Ovary (tissue), 9 donors: ENCODE measurements around the gene SYPL1. TPM values are rescaled to one million over a fixed set of nuclear protein-coding genes. Genes with fewer than 3 reads are reported as not detected.

Experiments
- DNase-seq, 5 donors: peaks; one replicate each; pipeline ENCODE4 v3.0.0-alpha.2; 2019 to 2020
- H3K27ac ChIP-seq, 2 donors: fragments of 200-600 bp; one replicate each; pipeline versions ENCODE4 v1.5.1 to v1.8.0; 2019 to 2022
- H3K27me3 ChIP-seq: fragments of 200-600 bp; one replicate; pipeline ENCODE4 v1.8.0; 2022
- H3K36me3 ChIP-seq: fragments of 200-600 bp; sonication (generic); one replicate; pipeline ENCODE4 v1.5.1; 2019
- H3K4me1 ChIP-seq: one replicate; pipeline ENCODE4 v1.8.1; 2013; ENCODE audit warnings: mild to moderate bottlenecking, moderate library complexity; ENCODE audit not compliant: insufficient read depth
- H3K4me3 ChIP-seq: fragments of 200-600 bp; sonication (generic); one replicate; pipeline ENCODE4 v1.5.1; 2017
- H3K9me3 ChIP-seq, 2 donors: fragments of 200-600 bp in 1 of 2; sonication (generic) in 1 of 2; one replicate each; pipeline versions ENCODE4 v1.5.1 to v1.8.1; 2013 to 2019; ENCODE audit warnings: mild to moderate bottlenecking in 1 of 2, moderate library complexity in 1 of 2
- EP300 ChIP-seq: sonication (generic); formaldehyde crosslinking; IDR thresholded peaks from one replicate; pipeline ENCODE4 v1.6.1; 2017; ENCODE audit warnings: antibody characterized with exemption
- POLR2A ChIP-seq: fragments of 450-650 bp; IDR thresholded peaks from one replicate; pipeline ENCODE4 v1.6.1; 2017; ENCODE audit warnings: antibody characterized with exemption, mild to moderate bottlenecking, moderate library complexity
- WGBS, 3 donors: extraction: QIAGEN DNeasy Blood & Tissue Kit in 1 of 3; methylation state at CpG; one replicate each; pipeline versions ENCODE4 v1.1.5 to v1.1.7; 2013 to 2017; 5-methylcytosine and 5-hydroxymethylcytosine counted together
- intact Hi-C, 4 donors: fragments of 100-400 bp; cut with DNase I; formaldehyde crosslinking; loops; one replicate each; pipeline versions ENCODE4 v1.11.0 to v1.15.1; 2022 to 2023
- polyA plus RNA-seq, 2 donors: library from polyadenylated mRNA; stranded (reverse); fragments of 200-250 nt in 1 of 2; fragments of 350-450 nt in 1 of 2; fragmentation: Illumina TruSeq in 1 of 2; extraction: RNeasy Lipid Tissue Mini Kit (QIAGEN cat#74804) in 1 of 2; gene quantifications; one replicate each; pipeline ENCODE4 v1.2.3, GENCODE V29; 2013 to 2014
- total RNA-seq, 7 donors: library from RNA; depleted of rRNA in 2 of 7; stranded (reverse); fragments of >200 nt in 2 of 7; fragmentation: NEBNext Ultra II Directional in 3 of 7; extraction: Animal tissue kit (Norgen Biotek cat#: 25700) in 3 of 7; gene quantifications; one replicate each; pipeline versions ENCODE4 v1.1.0 to v1.2.4, GENCODE V29; 2016 to 2023
- TF ChIP-seq, protein P1 (sequence below), 3 donors: fragments of 450-650 bp in 2 of 3; fragments of 200-600 bp in 1 of 3; IDR thresholded peaks; one replicate each; pipeline versions ENCODE4 v1.5.1 to v1.8.0; 2016 to 2022; ENCODE audit warnings: antibody characterized with exemption in 3 of 3, mild to moderate bottlenecking in 1 of 3
- donor health status: DM: no; HTN: no; CAD: no; lungs with moderate emphysema.
- donor health status: DM: no; HTN: no; CAD: no.
- donor health status: Bipolar disorder and iron deficiency.
- donor health status: DM: yes; HTN: yes; CAD: no.
- donor health status: DM: no; HTN: no; CAD: no.
- donor health status: DM: yes; HTN: yes; CAD: no.

The SYPL1 gene
- total and polyA plus RNA-seq, 9 donors = 71.5 to 127 (median 83.5) TPM

- Histone ChIP-seq H3K9me3 (no peaks in the 10 kb centered on the region), H3K4me3 (no peak overlapping the region), H3K27me3 (no peaks in the 10 kb centered on the region), H3K27ac (no peak overlapping the region), H3K4me1 (peaks cover 2% of the 10 kb centered on the region), H3K36me3 (no peaks in the 10 kb centered on the region)
- intact Hi-C loops = no loop called here
- DNase-seq = no peak
- TF ChIP-seq POLR2A = no peak
- no peak for TF ChIP-seq EP300
- TF ChIP-seq, protein P1, sequence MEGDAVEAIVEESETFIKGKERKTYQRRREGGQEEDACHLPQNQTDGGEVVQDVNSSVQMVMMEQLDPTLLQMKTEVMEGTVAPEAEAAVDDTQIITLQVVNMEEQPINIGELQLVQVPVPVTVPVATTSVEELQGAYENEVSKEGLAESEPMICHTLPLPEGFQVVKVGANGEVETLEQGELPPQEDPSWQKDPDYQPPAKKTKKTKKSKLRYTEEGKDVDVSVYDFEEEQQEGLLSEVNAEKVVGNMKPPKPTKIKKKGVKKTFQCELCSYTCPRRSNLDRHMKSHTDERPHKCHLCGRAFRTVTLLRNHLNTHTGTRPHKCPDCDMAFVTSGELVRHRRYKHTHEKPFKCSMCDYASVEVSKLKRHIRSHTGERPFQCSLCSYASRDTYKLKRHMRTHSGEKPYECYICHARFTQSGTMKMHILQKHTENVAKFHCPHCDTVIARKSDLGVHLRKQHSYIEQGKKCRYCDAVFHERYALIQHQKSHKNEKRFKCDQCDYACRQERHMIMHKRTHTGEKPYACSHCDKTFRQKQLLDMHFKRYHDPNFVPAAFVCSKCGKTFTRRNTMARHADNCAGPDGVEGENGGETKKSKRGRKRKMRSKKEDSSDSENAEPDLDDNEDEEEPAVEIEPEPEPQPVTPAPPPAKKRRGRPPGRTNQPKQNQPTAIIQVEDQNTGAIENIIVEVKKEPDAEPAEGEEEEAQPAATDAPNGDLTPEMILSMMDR (IDR thresholded peaks at IDR 0.05) = no peak
- WGBS, 3 donors = 91 to 95% (median 93%) methylated on average over 3 of the region's 3 CpGs
These were observed 17.3 kb downstream of the SYPL1 start for GRCh38 chr7:106094780-106095179.

- H3K27me3 ChIP-seq = no peaks in the 10 kb centered on the region
- 83 to 96% (median 90%) methylated on average over 1 of the region's 1 CpG for WGBS, 3 donors
- intact Hi-C loops = no loop called here
- no peak overlapping the region for H3K27ac ChIP-seq
- no peaks in the 10 kb centered on the region for H3K9me3 ChIP-seq
- no peaks in the 10 kb centered on the region for H3K36me3 ChIP-seq
- H3K4me1 ChIP-seq = no peaks in the 10 kb centered on the region
- no peak for DNase-seq
- TF ChIP-seq POLR2A (no peak), EP300 (no peak)
- TF ChIP-seq, protein P1 (IDR thresholded peaks at IDR 0.05) = no peak
- no peak overlapping the region for H3K4me3 ChIP-seq
These were observed 19.9 kb downstream of the SYPL1 start for GRCh38 chr7:106092204-106092603.

DNA sequence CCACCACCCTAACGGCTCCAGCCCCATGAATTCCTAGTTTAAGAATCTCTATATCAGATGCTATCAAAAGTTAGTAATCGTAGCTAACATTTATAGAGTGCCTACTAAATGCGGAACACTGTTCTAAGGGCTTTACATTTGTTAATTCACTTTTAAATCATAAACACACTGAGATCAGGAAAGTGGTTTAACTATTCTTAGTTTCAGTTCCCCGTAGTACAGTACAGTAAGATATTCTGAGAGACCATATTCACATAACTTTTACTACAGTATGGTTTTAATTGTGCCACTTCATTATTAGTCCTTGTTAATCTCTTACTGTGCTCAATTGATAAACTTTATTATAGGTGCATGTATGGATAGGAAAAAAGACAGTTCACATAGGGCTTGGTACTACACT lies 22.5 kb downstream of the SYPL1 start:
- no peak for DNase-seq
- Histone ChIP-seq H3K4me1 (no peaks in the 10 kb centered on the region), H3K9me3 (no peaks in the 10 kb centered on the region), H3K27me3 (no peaks in the 10 kb centered on the region), H3K36me3 (no peaks in the 10 kb centered on the region), H3K27ac (no peak overlapping the region), H3K4me3 (no peak overlapping the region)
- TF ChIP-seq POLR2A (no peak), EP300 (no peak)
- TF ChIP-seq, protein P1 (IDR thresholded peaks at IDR 0.05) = no peak
- intact Hi-C loops = no loop called here
- WGBS, 3 donors = 81 to 85% (median 84%) methylated on average over 4 of the region's 4 CpGs

- 89 to 98% (median 92%) methylated on average over 1 of the region's 1 CpG for WGBS, 3 donors
- DNase-seq = no peak
- no peaks in the 10 kb centered on the region for H3K4me1 ChIP-seq
- H3K27ac ChIP-seq = no peak overlapping the region
- TF ChIP-seq POLR2A (no peak), EP300 (no peak)
- TF ChIP-seq, protein P1 (IDR thresholded peaks at IDR 0.05) = no peak
- intact Hi-C loops = no loop called here
- H3K4me3 ChIP-seq = no peak overlapping the region
- H3K27me3 ChIP-seq = no peaks in the 10 kb centered on the region
- H3K9me3 ChIP-seq = no peaks in the 10 kb centered on the region
- H3K36me3 ChIP-seq = no peaks in the 10 kb centered on the region
These were observed 24.1 kb downstream of the SYPL1 start for GRCh38 chr7:106088014-106088413.
